ENCODE results near the gene SAMD11. TPM values are rescaled to one million over a fixed set of nuclear protein-coding genes. Genes with fewer than 3 reads are reported as not detected.

Gene SAMD11
- total RNA-seq, 8 experiments from 2014 or later = 0.29 to 30.4 (median 3.2) TPM

- Histone ChIP-seq H3K4me3 (peak overlapping the region; percentile 26 to 59 (median 42)), H3K27ac (no peak overlapping the region), H3K4me1 (replicated peaks in 1 of 2) (peaks cover 63 to 66% of the 10 kb centered on the region in 2 donors)
- in situ Hi-C loops (cut with MboI; ENCODE audit: low pct_unique_long_range_greater_than_20kb in 2 of 9, low sequenced_read_pairs in 9 of 9, unreplicated experiment in 9 of 9) = no loop called here
- WGBS, 10 experiments = no CpG with 5 or more reads among the region's 120 CpGs
- ATAC-seq (replicated peaks in 6 of 8) = peak; percentile 13 to 27 (median 18)
Measured at GRCh38 chr1:924656-925560, 1.2 kb downstream of the SAMD11 start.

- Histone ChIP-seq H3K4me3 (peak overlapping the region; percentile 7 to 59 (median 42)), H3K4me1 (replicated peaks in 1 of 2) (peaks cover 57 to 60% of the 10 kb centered on the region in 2 donors), H3K27ac (no peak overlapping the region)
- peak; percentile 10 to 63 (median 24) for ATAC-seq (replicated peaks in 6 of 8)
- 0 to 27% (median 2%) methylated on average over 1 to 18 of the region's 65 CpGs; no CpG with 5 or more reads in 4 of the 10 experiments for WGBS, 10 experiments
- in situ Hi-C loops (cut with MboI; ENCODE audit: low pct_unique_long_range_greater_than_20kb in 2 of 9, low sequenced_read_pairs in 9 of 9, unreplicated experiment in 9 of 9) = no loop called here
Measured at GRCh38 chr1:925561-926421, 2.1 kb downstream of the SAMD11 start.

GRCh38 chr1:927234-927633, 3.5 kb downstream of the SAMD11 start:
- peaks cover 52 to 57% of the 10 kb centered on the region in 2 donors for H3K4me1 ChIP-seq (replicated peaks in 1 of 2)
- ATAC-seq (replicated peaks in 6 of 8) = no peak
- no peak overlapping the region for H3K4me3 ChIP-seq
- H3K27ac ChIP-seq = no peak overlapping the region
- 17 to 20% methylated on average over 1 to 6 of the region's 9 CpGs; no CpG with 5 or more reads in 8 of the 10 experiments for WGBS, 10 experiments
- in situ Hi-C loops (cut with MboI; ENCODE audit: low pct_unique_long_range_greater_than_20kb in 2 of 9, low sequenced_read_pairs in 9 of 9, unreplicated experiment in 9 of 9) = no loop called here

- ATAC-seq (replicated peaks in 6 of 8) = no peak
- in situ Hi-C loops (cut with MboI; ENCODE audit: low pct_unique_long_range_greater_than_20kb in 2 of 9, low sequenced_read_pairs in 9 of 9, unreplicated experiment in 9 of 9) = no loop called here
- peaks cover 52 to 58% of the 10 kb centered on the region in 2 donors for H3K4me1 ChIP-seq (replicated peaks in 1 of 2)
- H3K4me3 ChIP-seq = no peak overlapping the region
- 59% methylated on average over 2 to 8 of the region's 10 CpGs; no CpG with 5 or more reads in 8 of the 10 experiments for WGBS, 10 experiments
- no peak overlapping the region for H3K27ac ChIP-seq
Measured at GRCh38 chr1:927748-928147, 4.0 kb downstream of the SAMD11 start.

- Histone ChIP-seq H3K4me3 (no peak overlapping the region), H3K4me1 (replicated peaks in 1 of 2) (peaks cover 54 to 56% of the 10 kb centered on the region in 2 donors), H3K27ac (no peak overlapping the region)
- in situ Hi-C loops (cut with MboI; ENCODE audit: low pct_unique_long_range_greater_than_20kb in 2 of 9, low sequenced_read_pairs in 9 of 9, unreplicated experiment in 9 of 9) = no loop called here
- peak in 1 of 8 experiments; percentile 6 for ATAC-seq (replicated peaks in 6 of 8)
- 0 to 36% (median 20%) methylated on average over 1 to 14 of the region's 40 CpGs; no CpG with 5 or more reads in 5 of the 10 experiments for WGBS, 10 experiments
Measured at GRCh38 chr1:928825-929661, 5.3 kb downstream of the SAMD11 start.

GRCh38 chr1:929712-930632, 6.2 kb downstream of the SAMD11 start:
- H3K27ac ChIP-seq = no peak overlapping the region
- 23 to 93% (median 37%) methylated on average over 1 to 17 of the region's 40 CpGs; no CpG with 5 or more reads in 5 of the 10 experiments for WGBS, 10 experiments
- no peak overlapping the region for H3K4me3 ChIP-seq
- in situ Hi-C loops (cut with MboI; ENCODE audit: low pct_unique_long_range_greater_than_20kb in 2 of 9, low sequenced_read_pairs in 9 of 9, unreplicated experiment in 9 of 9) = no loop called here
- peaks cover 53 to 54% of the 10 kb centered on the region in 2 donors for H3K4me1 ChIP-seq (replicated peaks in 1 of 2)
- ATAC-seq (replicated peaks in 6 of 8) = no peak

- 11 to 82% (median 50%) methylated on average over 1 to 15 of the region's 18 CpGs; no CpG with 5 or more reads in 4 of the 10 experiments for WGBS, 10 experiments
- no peak for ATAC-seq (replicated peaks in 6 of 8)
- H3K27ac ChIP-seq = no peak overlapping the region
Measured at GRCh38 chr1:930633-931138, 7.0 kb downstream of the SAMD11 start.

GRCh38 chr1:931380-932172, 7.9 kb downstream of the SAMD11 start:
- no peak for ATAC-seq (replicated peaks in 6 of 8)
- no peak overlapping the region for H3K4me3 ChIP-seq
- H3K4me1 ChIP-seq (replicated peaks in 1 of 2) = peaks cover 54 to 55% of the 10 kb centered on the region in 2 donors
- in situ Hi-C loops (cut with MboI; ENCODE audit: low pct_unique_long_range_greater_than_20kb in 2 of 9, low sequenced_read_pairs in 9 of 9, unreplicated experiment in 9 of 9) = no loop called here
- 30 to 85% (median 48%) methylated on average over 3 to 14 of the region's 15 CpGs for whole genome bisulfite sequencing, 10 experiments
- H3K27ac ChIP-seq = no peak overlapping the region

More at GRCh38 chr1:930633-931138, 7.0 kb downstream of the SAMD11 start:
- in situ Hi-C loops (cut with MboI; ENCODE audit: low pct_unique_long_range_greater_than_20kb in 2 of 9, low sequenced_read_pairs in 9 of 9, unreplicated experiment in 9 of 9) = no loop called here
- Histone ChIP-seq H3K4me1 (replicated peaks in 1 of 2) (peaks cover 55 to 56% of the 10 kb centered on the region in 2 donors), H3K4me3 (no peak overlapping the region)

GRCh38 chr1:932173-932510, 8.4 kb downstream of the SAMD11 start:
- ATAC-seq (replicated peaks in 6 of 8) = no peak
- in situ Hi-C loops (cut with MboI; ENCODE audit: low pct_unique_long_range_greater_than_20kb in 2 of 9, low sequenced_read_pairs in 9 of 9, unreplicated experiment in 9 of 9) = no loop called here
- Histone ChIP-seq H3K4me1 (replicated peaks in 1 of 2) (peaks cover 59 to 61% of the 10 kb centered on the region in 2 donors), H3K4me3 (no peak overlapping the region), H3K27ac (no peak overlapping the region)
- 12 to 57% (median 19%) methylated on average over 3 to 7 of the region's 16 CpGs; no CpG with 5 or more reads in 7 of the 10 experiments for WGBS, 10 experiments

GRCh38 chr1:932776-933602, 9.3 kb downstream of the SAMD11 start:
- in situ Hi-C loops (cut with MboI; ENCODE audit: low pct_unique_long_range_greater_than_20kb in 2 of 9, low sequenced_read_pairs in 9 of 9, unreplicated experiment in 9 of 9) = no loop called here
- ATAC-seq (replicated peaks in 6 of 8) = no peak
- WGBS, 10 experiments = 20 to 100% (median 51%) methylated on average over 1 to 5 of the region's 25 CpGs; no CpG with 5 or more reads in 5 of the 10 experiments
- Histone ChIP-seq H3K27ac (no peak overlapping the region), H3K4me1 (replicated peaks in 1 of 2) (peaks cover 67 to 70% of the 10 kb centered on the region in 2 donors), H3K4me3 (no peak overlapping the region)

All from motor neuron (in vitro differentiated cells).